Left cardiac atrium (tissue), 4 donors: Measurements from ENCODE around the gene FEZF2. TPM values are rescaled to one million over a fixed set of nuclear protein-coding genes. Genes with fewer than 3 reads are reported as not detected.

Experiments used
- ATAC-seq, 2 donors: fragments of 200-7000 bp; cut with Tn5 transposase; one replicate each; pipeline ENCODE4 v1.9.1; 2020; ENCODE audit warnings: mild to moderate bottlenecking in 2 of 2, moderate library complexity in 2 of 2
- DNase-seq: peaks from one replicate; pipeline ENCODE4 v3.0.0-alpha.2; 2020
- intact Hi-C, 2 donors: fragments of 100-400 bp; cut with DNase I; formaldehyde crosslinking; loops; one replicate each; pipeline versions ENCODE4 v1.14.1 to v1.15.1; 2022 to 2023
- total RNA-seq, 2 donors: library from RNA; stranded (reverse); fragmentation: NEBNext Ultra II Directional; extraction: Animal tissue kit (Norgen Biotek cat#: 25700); gene quantifications; one replicate each; pipeline ENCODE4 v1.2.1, GENCODE V29; 2021
- donor health status: DM: no; HTN: yes; CAD: no.
- donor health status: DM: no; HTN: yes; CAD: no; lungs with severe emphysema.
- donor health status: DM: yes; HTN: yes; CAD: no.
- donor health status: Dilated cardiomyopathy.

The FEZF2 gene
- total RNA-seq, 2 donors from 2014 or later: not detected

DNA sequence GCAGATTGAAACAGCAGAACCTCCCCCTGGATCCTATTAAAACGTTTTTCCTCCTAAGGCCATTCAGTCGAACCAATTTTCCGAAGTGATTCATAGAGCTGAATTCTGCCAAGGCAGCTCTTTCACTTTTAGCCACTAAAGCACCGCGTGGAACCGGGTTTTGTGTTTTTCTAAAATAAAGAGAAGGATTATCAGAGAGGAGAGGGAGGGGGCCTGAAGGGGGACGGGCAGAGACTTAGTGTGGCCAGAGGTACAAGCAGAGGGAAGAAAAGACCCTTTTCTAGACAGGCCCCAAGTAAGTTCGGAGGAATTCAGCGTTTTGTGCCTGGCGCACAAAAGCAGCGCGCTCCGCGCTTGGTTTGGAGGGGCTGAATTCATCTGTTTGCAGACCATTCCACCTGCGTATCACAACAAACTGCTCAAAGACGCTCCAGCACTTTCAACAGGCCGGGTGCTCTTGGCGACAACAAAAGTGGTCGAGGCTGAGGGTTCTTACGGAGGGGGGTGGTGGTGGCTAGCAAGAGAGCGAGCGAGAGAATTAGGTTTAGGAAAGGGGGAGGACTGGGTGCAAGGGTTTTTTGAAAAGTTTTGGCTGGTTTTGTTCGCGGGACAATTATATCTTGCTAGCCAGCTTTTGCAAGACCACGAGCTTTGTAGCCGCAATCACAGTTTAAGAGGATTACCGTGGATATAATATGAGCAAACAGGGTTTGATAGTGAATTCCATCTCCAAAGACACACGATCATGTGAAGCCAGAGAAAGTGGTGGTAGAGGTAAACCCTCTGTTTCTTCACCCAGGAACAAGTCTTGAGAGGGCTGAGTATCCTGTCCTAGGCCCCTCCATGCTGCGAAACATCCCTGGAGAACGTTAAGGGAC, 1.2 kb upstream of the FEZF2 start:
- DNase-seq: no peak
- ATAC-seq: no peak
- intact Hi-C loops: no loop called here

DNA sequence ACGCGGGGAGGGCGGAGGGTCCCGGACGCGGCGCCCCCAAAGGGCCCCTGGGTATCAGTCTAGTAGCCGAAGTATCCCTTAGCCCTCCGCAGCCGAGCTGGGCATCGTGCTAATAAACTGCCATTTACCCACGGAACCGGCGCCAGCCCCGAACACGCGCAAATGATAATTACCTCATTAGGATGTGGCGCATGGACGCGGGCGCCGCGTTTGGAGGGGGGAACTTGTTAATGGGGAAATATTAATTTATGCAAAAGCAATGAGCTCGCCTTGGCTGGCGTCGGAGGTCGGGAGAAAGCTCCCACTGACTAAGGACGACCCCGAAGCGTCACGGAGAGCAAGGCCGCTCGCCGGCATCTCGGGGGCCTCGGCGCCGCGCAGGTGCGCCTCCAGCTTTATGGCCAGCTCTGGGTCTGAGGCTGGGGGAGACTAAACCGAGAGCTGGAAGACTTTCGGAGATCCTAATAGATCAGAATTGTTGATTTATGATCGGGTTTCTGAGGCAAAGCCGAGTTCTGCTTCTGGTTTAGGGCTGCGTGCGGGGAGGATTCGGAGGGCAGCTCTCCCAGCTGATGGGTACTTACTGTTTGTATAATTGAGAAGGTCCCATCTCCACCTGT, 474 bp upstream of the FEZF2 start:
- intact Hi-C loops: no loop called here
- ATAC-seq: no peak
- DNase-seq: no peak

DNA sequence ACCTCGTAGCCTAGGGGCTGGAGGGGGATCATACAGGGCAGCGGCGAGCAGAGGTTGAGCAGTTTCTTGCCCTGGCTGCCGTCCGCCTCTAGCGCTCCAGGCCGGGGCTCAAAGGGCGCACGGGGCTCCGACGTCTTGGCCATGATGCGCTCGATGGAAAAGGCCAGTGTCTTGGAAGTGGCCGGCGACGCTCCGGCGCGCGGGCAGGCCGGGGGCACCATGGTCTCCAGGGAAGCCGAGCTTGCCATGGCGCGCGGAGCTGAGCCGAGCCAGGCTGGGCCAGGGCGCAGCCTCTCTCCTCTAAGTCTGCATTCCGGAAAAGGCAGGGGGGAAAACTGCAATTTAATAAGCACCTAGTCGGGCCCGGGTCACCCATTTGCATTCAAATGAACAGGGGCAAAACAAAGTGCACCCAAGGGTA, 719 bp downstream of the FEZF2 start:
- ATAC-seq (no peak), DNase-seq (no peak)
- intact Hi-C loops: no loop called here

DNA sequence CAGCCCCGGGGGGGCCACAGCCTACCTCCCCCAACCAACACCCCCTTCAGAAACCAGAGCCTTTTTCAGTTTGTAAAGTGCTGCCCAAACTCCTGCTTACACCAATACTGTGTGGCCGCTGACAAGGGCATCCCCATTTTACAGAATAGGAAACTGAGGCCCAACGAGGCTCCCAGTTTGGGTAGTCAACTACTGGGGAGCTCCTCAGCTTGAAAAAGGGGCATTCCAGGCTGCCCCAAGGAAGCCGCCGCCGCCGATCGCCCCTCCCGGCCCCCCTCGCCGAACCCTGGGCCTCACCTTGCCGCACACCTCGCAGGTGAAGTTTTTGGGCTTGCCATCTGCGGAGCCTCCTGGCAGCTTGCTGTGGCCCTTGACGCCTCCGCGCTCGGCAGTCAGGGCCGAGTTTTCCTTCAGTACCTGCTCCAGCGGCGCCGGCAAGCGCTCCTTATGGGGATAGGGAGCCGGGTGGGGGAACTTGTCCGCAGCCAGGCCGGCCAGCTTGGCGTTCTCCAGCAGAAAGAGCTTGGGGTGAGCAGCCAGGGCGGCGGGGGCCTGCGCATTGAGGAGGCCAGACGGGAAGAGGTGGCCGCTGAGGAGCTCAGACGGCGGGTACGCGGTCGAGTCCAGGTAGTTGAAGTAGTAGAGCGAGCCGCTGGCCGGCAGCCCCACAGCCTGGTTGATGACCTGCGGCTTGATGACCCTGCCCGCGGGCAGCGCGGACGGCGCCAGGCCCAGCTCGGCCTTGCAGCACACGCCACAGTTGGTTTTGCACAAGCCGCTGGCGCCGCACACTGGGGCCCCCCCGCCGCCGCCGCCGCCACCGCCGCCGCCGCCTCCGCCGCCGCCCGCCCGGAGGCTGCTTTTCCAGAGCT, 1.4 kb downstream of the FEZF2 start:
- ATAC-seq (no peak), DNase-seq (no peak)
- intact Hi-C loops: no loop called here

DNA sequence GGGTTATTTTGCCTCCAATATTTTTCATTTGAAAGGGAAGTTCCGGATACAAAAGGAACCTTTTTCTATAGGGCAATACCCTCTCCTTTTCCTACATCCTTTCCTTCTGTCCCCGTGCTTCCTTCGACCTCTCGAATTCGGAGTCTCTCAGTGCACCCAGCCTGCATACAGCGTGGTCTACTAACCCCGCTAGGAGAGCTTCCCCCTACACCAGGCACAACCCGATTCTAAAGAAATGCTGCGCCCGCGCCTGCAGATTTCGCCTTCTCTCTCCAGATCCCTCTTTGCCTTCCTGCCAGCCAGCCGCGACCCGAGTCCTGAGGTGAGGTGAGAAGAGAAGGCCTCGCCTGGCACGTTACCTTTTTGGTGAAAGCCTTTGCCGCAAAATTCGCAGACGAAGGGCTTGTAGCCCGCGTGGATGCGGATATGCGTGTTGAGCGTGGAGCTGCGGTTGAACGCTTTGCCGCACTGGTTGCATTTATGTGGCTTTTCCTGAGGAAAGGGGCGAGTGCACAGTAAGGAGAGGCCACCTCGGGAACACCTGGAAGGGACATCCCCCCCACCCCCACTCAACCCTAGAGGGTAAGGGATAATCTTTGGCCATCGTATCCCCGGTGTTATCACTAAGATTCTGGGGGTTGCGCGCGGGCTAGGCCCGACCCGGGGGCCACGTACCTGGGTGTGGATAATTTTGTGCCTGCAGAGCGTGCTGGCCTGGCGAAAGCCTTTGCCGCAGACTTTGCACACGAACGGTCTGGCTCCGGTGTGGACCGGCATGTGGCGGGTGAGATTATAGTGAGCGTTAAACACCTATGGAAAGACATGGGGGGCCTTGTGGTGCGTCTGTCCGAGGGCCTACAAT, 2.3 kb downstream of the FEZF2 start:
- ATAC-seq: no peak
- no peak for DNase-seq
- intact Hi-C loops: no loop called here

DNA sequence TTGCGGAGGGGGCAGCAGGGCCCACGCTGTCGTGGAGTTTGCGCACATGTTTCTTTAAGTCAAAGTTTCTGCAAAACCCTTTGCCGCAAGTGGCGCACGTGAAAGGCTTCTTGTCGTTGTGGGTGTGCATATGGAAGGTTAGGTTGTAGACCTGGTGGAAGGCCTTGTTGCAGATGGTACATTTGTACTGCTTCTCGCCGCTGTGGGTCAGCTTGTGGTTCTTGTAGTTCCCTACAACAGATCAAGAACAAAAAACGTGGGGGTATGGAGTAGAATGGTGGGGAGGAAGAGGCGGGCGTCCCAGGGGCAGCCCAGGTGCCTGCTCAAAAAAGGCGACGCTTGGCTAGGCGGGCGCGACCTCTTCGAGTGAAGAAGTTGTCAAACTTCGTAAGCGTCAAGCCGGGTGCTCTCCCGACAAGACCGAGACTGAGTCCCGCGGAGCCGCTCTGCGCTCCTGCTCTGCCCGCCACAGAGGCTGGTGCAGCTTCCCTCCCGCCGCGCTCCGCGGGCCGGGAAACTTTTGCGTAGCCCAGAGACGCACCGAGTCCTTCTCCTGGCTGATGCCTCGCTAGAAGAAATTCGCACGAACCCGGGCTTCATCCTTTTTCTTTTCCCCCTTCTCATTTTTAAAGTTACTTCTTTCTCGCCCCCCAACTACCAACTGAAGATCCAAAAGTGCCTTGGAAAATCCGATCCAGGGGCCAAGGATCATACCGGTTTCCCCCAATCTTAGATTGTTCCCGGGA, 3.1 kb downstream of the FEZF2 start:
- no peak for DNase-seq
- ATAC-seq: no peak
- intact Hi-C loops: no loop called here

DNA sequence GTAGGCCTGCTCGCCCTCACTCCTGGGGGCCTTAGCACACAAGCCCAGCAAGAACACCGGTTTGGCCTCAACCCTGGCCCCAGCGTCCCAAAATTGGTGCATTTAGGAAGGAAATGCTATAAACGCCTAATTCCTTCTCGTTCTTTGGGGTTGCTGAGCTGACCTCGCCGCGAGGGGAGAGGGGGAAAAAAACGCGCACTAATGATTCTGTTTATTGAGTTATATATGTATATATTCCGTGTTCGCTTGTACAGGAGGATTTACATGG, 3.9 kb downstream of the FEZF2 start:
- DNase-seq (no peak), ATAC-seq (no peak)
- intact Hi-C loops: no loop called here

DNA sequence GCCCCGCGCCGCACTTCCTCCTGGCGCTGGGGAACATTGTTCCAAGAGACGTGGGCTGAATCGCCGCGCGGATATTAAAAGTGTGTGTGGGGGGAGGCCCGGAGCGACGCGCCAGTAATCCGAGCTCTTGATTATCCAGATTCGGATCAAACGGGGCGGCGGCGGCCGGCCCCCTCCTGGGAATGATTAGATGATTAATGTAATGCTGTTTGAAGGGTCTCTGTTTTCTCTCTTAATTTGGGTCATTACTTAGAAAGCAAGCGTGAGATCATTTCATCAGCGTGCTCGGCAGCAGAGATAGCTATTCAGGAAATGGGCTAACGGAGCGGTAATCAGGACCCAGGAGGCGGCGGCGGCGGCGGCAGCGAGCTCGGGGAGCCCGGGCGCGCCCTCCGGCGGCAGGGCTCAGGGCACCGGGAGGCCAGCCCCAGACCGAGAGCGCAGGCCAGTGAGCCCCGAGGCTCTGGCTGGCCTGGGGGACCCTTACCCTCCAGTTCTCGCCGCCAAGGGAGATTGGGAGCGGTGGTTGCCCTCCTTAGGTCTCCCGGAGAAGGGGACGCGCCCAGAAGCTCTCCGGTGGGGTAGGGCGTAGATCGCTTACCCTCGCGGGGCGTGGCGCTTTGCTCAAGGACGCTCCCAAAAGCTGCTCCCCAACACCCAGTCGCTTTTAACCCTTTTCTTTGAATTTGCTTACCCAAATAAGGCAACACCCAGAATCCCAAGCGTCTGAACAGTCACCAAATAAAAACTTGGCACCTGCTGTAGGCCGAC, 4.5 kb downstream of the FEZF2 start:
- intact Hi-C loops: no loop called here
- DNase-seq (no peak), ATAC-seq (peak in 1 of 2 donors; percentile 54)

DNA sequence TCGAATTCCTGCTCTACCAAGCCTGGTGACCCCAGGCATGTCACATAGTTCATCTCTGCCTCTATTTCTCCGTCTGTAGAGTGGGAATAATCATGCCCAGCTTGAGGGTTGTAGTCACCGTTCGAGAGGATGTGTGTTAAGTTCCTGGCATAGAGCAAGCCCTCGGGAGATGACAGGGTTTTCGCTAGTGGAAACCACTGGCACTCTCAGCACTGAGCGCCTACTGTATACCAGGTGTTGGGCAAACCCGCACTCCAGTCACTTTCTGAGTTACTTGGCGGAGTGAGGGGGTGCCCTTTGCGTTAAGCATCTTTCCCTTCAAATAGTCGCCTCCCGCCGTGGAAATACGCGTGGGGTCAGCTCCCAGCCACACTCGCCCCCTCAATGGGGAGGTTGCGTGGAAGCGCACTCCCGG, 5.1 kb downstream of the FEZF2 start:
- ATAC-seq: no peak
- intact Hi-C loops: no loop called here
- DNase-seq: no peak

DNA sequence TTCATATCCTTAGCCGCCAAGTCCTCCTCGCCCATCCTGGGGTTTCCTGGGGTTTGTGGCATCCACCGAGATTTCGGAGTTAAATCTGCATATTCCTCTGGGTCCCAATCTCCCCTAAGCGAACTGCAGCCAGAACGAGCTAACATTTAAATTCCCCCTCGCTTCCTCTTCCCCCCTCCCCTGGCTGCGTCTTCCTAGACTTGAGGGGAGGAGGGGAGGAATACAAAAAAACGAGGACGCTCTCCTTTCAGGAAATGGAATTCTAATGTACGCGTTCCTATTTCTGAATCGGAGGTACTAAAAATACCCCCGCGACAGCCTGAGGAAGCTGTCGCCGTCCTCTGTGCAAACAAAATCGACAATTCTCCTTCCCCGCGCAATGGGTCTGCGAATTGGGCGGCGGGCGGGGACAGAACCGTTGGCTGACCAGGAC, 5.6 kb downstream of the FEZF2 start:
- intact Hi-C loops: no loop called here
- DNase-seq (no peak), ATAC-seq (no peak)

DNA sequence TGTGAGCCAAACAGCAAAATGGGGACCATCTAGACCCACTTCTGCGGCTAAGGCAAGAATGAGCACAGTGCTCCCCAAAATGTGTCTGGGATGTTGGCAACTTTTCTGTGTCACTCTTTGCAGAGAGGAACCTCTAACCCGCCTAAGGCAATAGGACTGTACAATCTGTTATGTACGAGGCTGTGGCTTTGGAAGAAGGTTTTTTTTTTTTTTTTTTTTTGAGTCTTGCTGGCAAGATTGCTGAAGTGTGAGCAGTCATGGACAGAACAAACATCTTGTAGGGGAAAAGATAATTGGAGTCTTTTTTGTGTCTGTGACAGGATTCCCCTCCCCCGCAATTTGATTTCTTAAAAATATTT, 7.2 kb downstream of the FEZF2 start:
- no peak for DNase-seq
- intact Hi-C loops: no loop called here
- ATAC-seq: no peak

DNA sequence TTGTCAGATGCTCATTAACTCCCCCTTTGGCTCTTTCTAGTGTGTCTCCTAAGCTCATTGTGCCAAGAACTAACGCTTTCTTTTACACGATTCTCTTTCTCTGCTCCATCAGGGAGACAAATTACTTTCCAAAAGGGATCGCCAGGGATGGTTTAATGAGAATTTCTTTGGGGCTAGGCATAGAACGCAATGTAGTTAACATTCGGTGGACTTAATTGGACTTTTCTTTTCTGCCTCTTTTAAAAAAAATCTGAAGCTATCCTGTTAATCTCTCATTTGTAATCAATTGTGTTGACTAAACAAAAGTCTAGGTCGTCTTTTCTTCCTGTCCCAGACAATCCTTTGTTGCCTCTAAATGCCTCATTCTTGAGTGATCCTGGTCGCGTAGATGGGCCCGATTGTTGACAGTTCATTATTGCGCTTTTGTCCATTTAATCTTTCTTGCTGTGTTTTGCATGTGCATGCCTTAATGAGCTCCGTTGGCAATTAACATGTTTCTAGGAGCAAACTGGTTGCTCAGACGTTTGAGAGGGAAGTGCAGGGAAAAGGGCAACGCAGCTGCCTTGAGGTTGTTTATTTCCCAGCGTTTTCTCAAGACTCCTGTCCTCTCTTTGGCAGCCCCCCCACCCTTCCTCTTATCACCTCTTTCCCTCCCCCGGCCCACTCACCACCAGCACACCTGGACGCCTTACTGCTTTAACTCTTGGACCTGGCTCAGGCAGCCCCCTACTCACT, 7.8 kb downstream of the FEZF2 start:
- DNase-seq: no peak
- no peak for ATAC-seq
- intact Hi-C loops: no loop called here

DNA sequence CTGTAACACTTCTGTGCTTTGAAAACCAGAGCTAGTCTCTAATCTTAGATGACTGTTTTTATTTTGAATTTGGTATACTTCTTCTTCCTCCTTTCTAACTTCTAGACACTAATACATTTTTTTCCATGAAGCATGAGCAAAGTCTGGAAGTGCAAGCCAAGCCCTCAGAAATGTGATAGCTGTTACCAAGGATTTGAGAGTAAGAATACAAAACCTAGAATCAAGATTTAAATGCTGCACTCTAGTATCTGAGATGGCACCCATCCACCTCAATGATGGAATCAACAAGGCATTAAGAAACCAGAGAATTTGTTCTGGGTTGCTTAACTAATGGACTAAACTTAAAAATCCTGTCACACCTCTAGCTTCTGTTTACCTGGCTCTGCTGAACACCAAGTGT, 9.2 kb downstream of the FEZF2 start:
- intact Hi-C loops: no loop called here
- no peak for ATAC-seq
- no peak for DNase-seq

DNA sequence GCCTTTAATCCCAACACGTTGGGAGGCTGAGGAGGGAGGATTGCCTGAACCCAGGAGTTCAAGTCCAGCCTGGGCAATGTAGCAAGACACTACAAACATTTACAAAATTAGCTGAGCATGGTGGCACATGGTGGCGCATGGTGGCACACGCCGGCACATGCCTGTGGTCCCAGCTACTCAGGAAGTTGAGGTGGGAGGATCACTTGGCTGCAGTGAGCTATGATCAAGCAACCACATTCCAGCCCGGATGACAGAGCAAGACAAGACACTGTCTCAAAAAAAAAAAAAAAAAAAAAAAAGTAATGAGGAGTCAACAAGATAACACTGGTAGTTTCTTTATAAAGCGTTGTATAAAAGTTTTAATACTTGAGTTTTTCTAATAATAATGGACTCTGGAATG, 10.1 kb downstream of the FEZF2 start:
- intact Hi-C loops: no loop called here
- DNase-seq (no peak), ATAC-seq (no peak)

DNA sequence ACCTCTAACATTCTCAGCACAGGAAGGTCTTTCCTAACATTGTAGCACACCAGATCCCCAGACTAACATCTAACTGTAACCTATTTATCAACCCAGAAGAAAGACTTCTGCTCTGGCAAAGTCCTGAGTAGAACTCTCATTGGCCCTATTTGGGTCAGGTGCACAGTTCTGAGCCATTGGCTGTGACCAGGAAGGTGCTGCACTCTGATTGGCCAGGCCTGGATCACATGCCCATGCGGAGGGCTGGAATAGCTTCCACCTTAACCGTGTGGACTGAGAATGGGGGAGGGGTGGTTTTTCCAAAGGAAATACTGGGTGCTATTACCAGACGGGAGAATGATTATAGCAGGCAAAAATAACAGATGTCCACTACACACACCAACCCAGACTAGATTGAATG, 11.5 kb downstream of the FEZF2 start:
- ATAC-seq: no peak
- DNase-seq: no peak
- intact Hi-C loops: no loop called here

DNA sequence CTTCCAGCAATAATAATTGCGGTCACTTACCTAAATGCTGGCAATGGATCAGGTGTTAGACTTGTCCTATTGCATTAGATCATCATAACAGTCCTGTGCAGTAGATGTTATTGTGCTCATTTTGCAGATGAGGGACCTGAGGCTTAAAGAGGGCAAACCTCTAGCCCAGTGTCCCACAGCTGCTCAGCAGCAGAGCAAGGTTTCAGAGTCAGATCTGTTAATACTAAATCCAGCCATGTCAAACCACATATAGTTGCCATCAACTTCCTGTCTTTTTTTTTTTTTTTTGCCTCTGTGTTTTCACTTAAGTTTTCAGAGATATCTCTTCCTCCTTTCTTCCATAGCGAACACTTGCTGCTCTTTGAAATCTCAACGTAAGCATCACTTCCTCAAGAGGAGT, 12.1 kb downstream of the FEZF2 start:
- DNase-seq (no peak), ATAC-seq (no peak)
- intact Hi-C loops: no loop called here

DNA sequence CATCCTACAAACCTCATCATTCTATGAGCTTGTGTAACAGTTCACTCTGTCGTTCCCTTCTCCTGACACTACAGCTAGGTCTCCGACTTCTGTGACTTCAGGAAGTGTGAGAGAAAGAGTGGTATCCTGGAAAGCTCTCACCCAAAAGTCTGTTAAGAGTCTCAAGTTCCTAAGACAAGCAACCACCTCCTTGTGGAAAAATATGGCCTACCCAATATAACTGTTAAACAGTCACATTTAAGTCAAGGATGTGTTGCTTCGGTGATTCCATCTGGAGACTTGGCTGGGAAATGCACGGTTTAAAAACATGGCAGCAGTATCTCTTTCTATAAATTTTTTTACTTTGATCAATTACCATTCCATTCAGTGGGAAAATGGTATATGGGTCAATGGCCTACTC, 13.8 kb downstream of the FEZF2 start:
- DNase-seq: no peak
- ATAC-seq: no peak
- intact Hi-C loops: no loop called here
